Left renal pelvis (tissue), 4 donors: ENCODE results near the gene ELL2. TPM values are rescaled to one million over a fixed set of nuclear protein-coding genes. Genes with fewer than 3 reads are reported as not detected.
A peak's percentile ranks its signal among the peaks of the same experiment; 100 is the strongest.

Source experiments
- DNase-seq, 4 donors: peaks; one replicate each; pipeline ENCODE4 v3.0.0-alpha.2; 2013; ENCODE audit warnings: low read depth in 4 of 4, low spot score in 3 of 4
- polyA plus RNA-seq, 4 donors: library from polyadenylated mRNA; unstranded; fragments of 120-200 nt; gene quantifications; one replicate each; pipeline ENCODE4 v1.2.1, GENCODE V29; 2013; ENCODE audit not compliant: insufficient read length in 4 of 4

ELL2 gene
- 10 to 100 TPM in 2 of 4 donors, 1 to 10 TPM in 2; 4.1 to 14.4 (median 10.9) TPM for polyA plus RNA-seq

DNA sequence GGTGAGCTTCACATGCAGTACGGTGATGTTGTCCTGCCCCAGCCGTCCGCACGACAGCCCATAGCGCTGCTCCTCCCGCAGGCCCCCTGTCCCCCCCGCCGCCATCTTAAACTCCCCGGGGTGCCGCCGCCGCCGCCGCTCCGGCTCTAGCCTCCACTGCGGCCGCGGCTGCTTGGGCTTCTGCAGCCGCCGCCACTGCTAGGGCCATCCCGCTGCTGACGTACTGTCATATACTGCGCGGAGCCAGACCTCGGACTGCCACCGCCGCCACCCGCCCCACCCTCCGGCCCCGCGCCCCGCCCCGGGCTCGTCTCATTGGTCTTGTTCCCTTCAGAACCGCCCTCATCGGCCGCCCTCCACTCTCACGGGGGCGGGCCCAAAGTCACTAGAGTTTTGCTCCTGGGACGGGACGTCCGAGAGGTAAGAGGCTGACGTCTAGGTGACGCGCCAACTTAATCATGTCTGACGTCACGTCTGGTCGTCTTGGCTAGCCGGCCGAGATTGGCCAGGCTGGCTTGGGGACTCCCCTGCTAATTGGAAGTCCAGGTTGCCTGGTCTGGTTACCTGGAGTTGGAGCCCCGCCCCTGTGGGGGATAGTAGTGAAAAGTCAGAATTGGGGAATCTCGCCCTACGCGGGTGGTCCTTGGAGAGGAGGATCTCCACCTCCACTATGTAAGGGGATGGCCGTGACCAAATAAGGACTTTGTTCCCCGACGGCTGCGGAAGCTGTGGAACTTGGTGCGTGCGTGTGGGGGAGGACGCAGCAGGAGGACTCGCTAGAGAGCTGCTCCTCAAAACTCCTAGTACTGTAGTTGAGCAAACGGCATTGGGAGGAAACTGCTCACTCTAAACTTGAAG is at the start of gene ELL2:
Gene ELL2, minus strand, starts transcription at position 235 of the 858 bp plus-strand sequence. Its CDS starts 130 bp downstream, at position 105.
- DNase-seq: peak; percentile 75 to 88 (median 80)

- no peak for DNase-seq
Measured at GRCh38 chr5:96008987-96009647, 47.5 kb upstream of the ELL2 start.

DNA sequence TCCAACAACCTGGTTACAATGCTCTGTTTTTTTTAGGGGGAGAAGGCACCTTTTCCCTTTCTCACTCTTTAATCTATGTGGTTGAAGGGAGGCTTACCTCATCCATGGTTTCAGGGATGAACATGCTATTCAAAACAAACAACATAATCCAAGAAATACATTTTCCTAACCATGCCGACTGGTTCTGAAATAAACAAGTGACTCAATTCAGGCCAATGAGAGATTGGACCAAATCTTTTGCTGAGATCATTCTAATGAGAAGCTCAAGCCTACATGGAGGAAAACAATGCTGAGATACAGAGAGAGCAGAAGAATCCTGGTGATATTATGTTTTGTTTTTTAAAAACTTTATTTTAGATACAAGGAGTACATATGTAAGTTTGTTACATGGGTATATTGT is 46.8 kb upstream of the ELL2 start:
- DNase-seq: no peak

- DNase-seq: no peak
Measured at GRCh38 chr5:96007051-96007450, 45.4 kb upstream of the ELL2 start.

- no peak for DNase-seq
Measured at GRCh38 chr5:96006291-96006690, 44.6 kb upstream of the ELL2 start.

- DNase-seq: no peak
Measured at GRCh38 chr5:96004754-96005153, 43.1 kb upstream of the ELL2 start.

GRCh38 chr5:96004087-96004486 is 42.4 kb upstream of the ELL2 start:
- no peak for DNase-seq

DNA sequence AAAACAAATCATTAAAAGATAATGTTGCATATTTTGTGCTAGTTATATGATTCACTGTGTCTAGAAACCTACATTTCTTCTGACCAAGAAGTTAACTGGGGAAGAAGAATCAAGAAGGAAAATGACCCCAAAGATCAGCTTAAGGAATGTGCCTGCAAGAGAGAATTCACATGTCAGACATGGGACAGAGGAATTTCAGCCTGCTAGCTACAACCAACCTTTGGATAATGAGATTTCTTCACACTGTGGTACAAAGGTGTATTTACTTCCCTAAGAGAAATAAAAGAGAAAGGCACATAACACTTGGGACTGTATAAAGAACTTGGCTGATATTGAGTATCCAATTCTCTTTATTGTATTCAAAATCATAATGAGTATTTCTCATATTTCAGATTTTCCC is 39.6 kb upstream of the ELL2 start:
- DNase-seq: peak in 1 of 4 donors; percentile 8

GRCh38 chr5:96000308-96000707 is 38.7 kb upstream of the ELL2 start:
- DNase-seq: no peak

- DNase-seq: no peak
Measured at GRCh38 chr5:95996904-95997723, 35.5 kb upstream of the ELL2 start.

DNA sequence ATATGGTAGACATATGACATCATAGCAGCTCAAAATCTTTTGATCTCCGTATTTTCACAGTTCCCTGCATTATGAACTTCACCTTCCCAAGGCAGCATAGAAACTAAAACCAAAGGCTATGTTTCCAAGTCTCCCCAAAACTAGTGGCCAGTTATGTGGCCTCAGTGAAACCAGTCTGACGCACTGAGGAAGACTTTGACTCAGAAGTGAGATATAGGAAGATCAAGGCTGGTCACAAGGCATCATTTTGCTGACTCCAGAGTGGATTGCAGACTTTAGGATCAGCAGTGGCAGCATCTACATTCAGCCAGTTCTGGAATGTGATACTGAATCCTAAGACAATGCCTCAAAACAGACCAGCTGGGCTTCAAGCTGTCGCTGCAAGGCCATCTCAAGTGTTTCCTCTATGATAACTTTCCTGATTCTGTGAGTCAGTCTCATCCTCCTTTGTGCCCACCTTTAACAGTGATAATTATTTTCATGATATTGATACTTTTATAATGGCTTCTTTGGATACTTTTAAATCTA is 34.4 kb upstream of the ELL2 start:
- DNase-seq: no peak

GRCh38 chr5:95993776-95994175 is 32.1 kb upstream of the ELL2 start:
- no peak for DNase-seq

GRCh38 chr5:95993266-95993665 is 31.6 kb upstream of the ELL2 start:
- DNase-seq: no peak

GRCh38 chr5:95989283-95990048 is 27.8 kb upstream of the ELL2 start:
- DNase-seq: no peak

- no peak for DNase-seq
Measured at GRCh38 chr5:95988877-95989276, 27.2 kb upstream of the ELL2 start.

- no peak for DNase-seq
Measured at GRCh38 chr5:95988094-95988493, 26.4 kb upstream of the ELL2 start.

- no peak for DNase-seq
Measured at GRCh38 chr5:95986937-95987520, 25.4 kb upstream of the ELL2 start.

DNA sequence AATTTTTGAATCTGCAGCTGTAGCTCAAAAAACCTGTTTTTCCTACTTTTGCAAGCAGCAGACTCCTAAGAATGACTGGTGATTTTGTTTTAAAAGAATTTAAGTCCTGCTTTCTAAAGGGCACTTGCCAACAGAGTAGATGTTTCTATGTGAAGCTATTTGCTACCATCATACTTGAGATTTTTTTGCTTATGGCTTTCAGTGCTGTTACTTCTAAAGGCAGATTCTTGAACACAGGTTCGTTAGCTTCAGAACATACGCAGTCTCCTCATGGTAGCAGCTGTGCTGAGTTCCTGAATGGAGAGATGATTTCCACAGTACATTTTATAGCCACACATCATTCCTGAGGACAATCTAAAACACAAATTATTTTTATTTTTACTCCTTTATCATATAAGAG is 24.4 kb upstream of the ELL2 start:
- DNase-seq: no peak

GRCh38 chr5:95985249-95985648 is 23.6 kb upstream of the ELL2 start:
- DNase-seq: no peak
